Stomach (tissue), 9 donors: ENCODE measurements around the gene RIMKLB. TPM values are rescaled to one million over a fixed set of nuclear protein-coding genes. Genes with fewer than 3 reads are reported as not detected.
A peak's percentile ranks its signal among the peaks of the same experiment; 100 is the strongest.

Experiments
- DNase-seq, 2 donors: peaks; one replicate each; pipeline versions ENCODE4 v3.0.0 to v3.0.0-alpha.2; 2013 to 2019
- H3K27ac ChIP-seq, 5 donors: fragments of 200-600 bp in 4 of 5; sonication (generic) in 4 of 5; one replicate each; pipeline ENCODE4 v1.5.1; 2013 to 2019; ENCODE audit warnings: mild to moderate bottlenecking in 1 of 5, moderate library complexity in 1 of 5
- H3K27me3 ChIP-seq, 3 donors: fragments of 200-600 bp; sonication (generic); one replicate each; pipeline ENCODE4 v1.5.1; 2017 to 2019; ENCODE audit warnings: mixed run types in 1 of 3
- H3K36me3 ChIP-seq, 4 donors: fragments of 200-600 bp; sonication (generic); 1 replicate in 3 of 4; 2 replicates in 1 of 4; pipeline ENCODE4 v1.5.1; 2016 to 2019
- H3K4me1 ChIP-seq, 4 donors: fragments of 200-600 bp; sonication (generic); one replicate each; pipeline ENCODE4 v1.5.1; 2016 to 2019
- H3K4me3 ChIP-seq, 4 donors: fragments of 200-600 bp; sonication (generic) in 3 of 4; one replicate each; pipeline ENCODE4 v1.5.1; 2016 to 2019; ENCODE audit warnings: mild to moderate bottlenecking in 1 of 4
- H3K9me3 ChIP-seq, 4 donors: fragments of 200-600 bp; sonication (generic); one replicate each; pipeline ENCODE4 v1.5.1; 2016 to 2019
- EP300 ChIP-seq: sonication (generic); formaldehyde crosslinking; IDR thresholded peaks from one replicate; pipeline ENCODE4 v1.6.1; 2017; ENCODE audit warnings: antibody characterized with exemption
- POLR2A ChIP-seq, 4 donors: fragments of 450-650 bp; IDR thresholded peaks; one replicate each; pipeline ENCODE4 v1.6.1; 2016; ENCODE audit warnings: antibody characterized with exemption in 4 of 4, control low read depth in 2 of 4, mild to moderate bottlenecking in 1 of 4, moderate library complexity in 1 of 4
- POLR2AphosphoS5 ChIP-seq, 3 donors: sonication (generic); formaldehyde crosslinking; IDR thresholded peaks; one replicate each; pipeline ENCODE4 v1.6.1; 2016; ENCODE audit warnings: antibody characterized with exemption in 3 of 3
- WGBS, 5 donors: extraction: QIAGEN DNeasy Blood & Tissue Kit in 3 of 5; methylation state at CpG; one replicate each; pipeline versions ENCODE4 v1.1.5 to v1.1.7; 2013 to 2018; 5-methylcytosine and 5-hydroxymethylcytosine counted together
- intact Hi-C: fragments of 100-400 bp; cut with DNase I; formaldehyde crosslinking; loops from one replicate; pipeline ENCODE4 v1.15.1; 2023; ENCODE audit warnings: low total_unique reads
- polyA plus RNA-seq, 3 donors: library from polyadenylated mRNA; stranded (reverse); fragments of 200-250 nt; gene quantifications; one replicate each; pipeline ENCODE4 v1.2.3, GENCODE V29; 2013
- total RNA-seq, 5 donors: library from RNA; depleted of rRNA; stranded (reverse); fragments of >200 nt; gene quantifications; one replicate each; pipeline versions ENCODE4 v1.1.0 to v1.2.3, GENCODE V29; 2014 to 2016
- TF ChIP-seq, protein P1 (sequence below), 7 experiments: fragments of 450-650 bp in 4 of 7; fragments of 200-600 bp in 3 of 7; sonication (generic) in 3 of 7; IDR thresholded peaks; one replicate each; pipeline ENCODE4 v1.5.1; 2016 to 2019; ENCODE audit warnings: antibody characterized with exemption in 7 of 7, control low read depth in 2 of 7, mild to moderate bottlenecking in 1 of 7
- donor health status: healthy with polysubstance abuse.
- donor health status: Bipolar disorder and iron deficiency.
- donor health status: healthy.

Gene RIMKLB
- total and polyA plus RNA-seq, 8 donors: 3.2 to 78.0 (median 24.1) TPM

DNA sequence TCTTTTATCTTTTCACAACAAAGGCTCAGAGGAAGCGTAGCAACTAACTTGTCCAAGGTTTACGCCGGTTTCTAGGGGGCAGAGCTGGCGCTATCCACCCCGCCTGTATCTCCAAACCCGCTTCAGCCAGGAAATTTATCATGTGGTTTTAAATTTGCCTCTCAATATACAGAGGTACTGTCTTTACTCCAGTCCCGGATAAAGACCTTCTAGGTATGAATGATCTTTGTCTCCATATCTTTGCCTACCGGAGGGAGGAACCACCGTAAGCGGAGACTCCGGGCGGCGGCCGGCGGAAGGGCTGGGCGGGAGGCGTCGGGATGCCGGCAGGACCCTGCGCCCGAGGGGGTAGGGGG is 693 bp upstream of the RIMKLB start:
- H3K27ac ChIP-seq: peak overlapping the region; percentile 88 to 97 (median 92)
- H3K36me3 ChIP-seq: no peaks in the 10 kb centered on the region
- DNase-seq: peak in 1 of 2 donors; percentile 78
- H3K9me3 ChIP-seq: no peaks in the 10 kb centered on the region
- no peaks in the 10 kb centered on the region for H3K27me3 ChIP-seq
- peak overlapping the region; percentile 90 to 98 (median 94) for H3K4me3 ChIP-seq
- intact Hi-C loops: no loop called here
- no peak for TF ChIP-seq POLR2AphosphoS5 (IDR thresholded peaks at IDR 0.05)
- no peak for TF ChIP-seq EP300
- TF ChIP-seq, protein P1, sequence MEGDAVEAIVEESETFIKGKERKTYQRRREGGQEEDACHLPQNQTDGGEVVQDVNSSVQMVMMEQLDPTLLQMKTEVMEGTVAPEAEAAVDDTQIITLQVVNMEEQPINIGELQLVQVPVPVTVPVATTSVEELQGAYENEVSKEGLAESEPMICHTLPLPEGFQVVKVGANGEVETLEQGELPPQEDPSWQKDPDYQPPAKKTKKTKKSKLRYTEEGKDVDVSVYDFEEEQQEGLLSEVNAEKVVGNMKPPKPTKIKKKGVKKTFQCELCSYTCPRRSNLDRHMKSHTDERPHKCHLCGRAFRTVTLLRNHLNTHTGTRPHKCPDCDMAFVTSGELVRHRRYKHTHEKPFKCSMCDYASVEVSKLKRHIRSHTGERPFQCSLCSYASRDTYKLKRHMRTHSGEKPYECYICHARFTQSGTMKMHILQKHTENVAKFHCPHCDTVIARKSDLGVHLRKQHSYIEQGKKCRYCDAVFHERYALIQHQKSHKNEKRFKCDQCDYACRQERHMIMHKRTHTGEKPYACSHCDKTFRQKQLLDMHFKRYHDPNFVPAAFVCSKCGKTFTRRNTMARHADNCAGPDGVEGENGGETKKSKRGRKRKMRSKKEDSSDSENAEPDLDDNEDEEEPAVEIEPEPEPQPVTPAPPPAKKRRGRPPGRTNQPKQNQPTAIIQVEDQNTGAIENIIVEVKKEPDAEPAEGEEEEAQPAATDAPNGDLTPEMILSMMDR (IDR thresholded peaks at IDR 0.05): no peak
- TF ChIP-seq POLR2A (IDR thresholded peaks at IDR 0.05): no peak
- H3K4me1 ChIP-seq: peaks cover 8 to 56% (median 29%) of the 10 kb centered on the region in 4 donors
- 0 to 2% (median 1%) methylated on average over 17 to 21 of the region's 21 CpGs for WGBS, 5 donors

DNA sequence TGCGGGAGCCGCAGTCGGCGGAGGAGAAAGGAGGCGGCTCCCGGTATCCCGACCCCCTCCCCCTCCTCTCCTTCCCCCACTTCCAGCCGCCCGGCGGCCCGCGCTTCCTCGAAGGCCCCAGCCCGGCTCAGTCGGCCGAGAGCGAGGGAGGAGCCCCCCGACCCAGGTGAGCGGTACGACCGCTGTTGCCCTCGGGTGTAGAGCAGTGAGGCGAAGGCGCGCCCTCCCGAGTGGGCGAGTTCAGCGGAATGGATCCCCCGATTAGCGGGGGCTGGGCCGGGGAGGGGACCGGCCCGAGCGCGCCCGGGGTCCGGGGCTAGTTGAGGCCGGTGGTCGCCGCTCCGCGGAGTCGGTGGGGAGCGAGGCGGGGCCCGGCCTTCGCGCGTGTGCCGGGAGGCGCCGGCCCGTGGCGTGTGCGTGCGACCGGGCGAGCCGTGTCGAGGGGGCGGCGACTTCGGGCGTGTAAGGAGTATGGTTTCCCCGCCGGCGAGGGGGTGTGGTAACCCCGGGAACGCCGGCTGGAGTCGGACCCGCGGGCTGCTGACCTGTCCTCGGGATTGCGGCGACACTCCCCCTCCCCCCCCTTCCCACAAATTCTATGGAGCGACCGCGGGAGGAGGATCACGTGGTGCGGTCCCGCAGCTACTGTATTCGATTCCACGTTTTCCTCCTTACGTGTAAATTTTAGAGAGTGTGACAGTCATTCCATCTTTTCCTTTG is 501 bp downstream of the RIMKLB start:
- TF ChIP-seq POLR2AphosphoS5 (IDR thresholded peaks at IDR 0.05) (peak in 1 of 3 donors; percentile 37), EP300 (no peak)
- peak; percentile 62 to 86 for DNase-seq
- intact Hi-C loops: no loop called here
- Histone ChIP-seq H3K27me3 (no peaks in the 10 kb centered on the region), H3K4me1 (peaks cover 0 to 55% (median 25%) of the 10 kb centered on the region in 4 donors), H3K36me3 (no peaks in the 10 kb centered on the region), H3K27ac (peak overlapping the region; percentile 88 to 97 (median 92)), H3K9me3 (no peaks in the 10 kb centered on the region), H3K4me3 (peak overlapping the region; percentile 90 to 98 (median 94))
- WGBS, 5 donors: 0 to 2% (median 1%) methylated on average over 23 to 83 of the region's 85 CpGs

DNA sequence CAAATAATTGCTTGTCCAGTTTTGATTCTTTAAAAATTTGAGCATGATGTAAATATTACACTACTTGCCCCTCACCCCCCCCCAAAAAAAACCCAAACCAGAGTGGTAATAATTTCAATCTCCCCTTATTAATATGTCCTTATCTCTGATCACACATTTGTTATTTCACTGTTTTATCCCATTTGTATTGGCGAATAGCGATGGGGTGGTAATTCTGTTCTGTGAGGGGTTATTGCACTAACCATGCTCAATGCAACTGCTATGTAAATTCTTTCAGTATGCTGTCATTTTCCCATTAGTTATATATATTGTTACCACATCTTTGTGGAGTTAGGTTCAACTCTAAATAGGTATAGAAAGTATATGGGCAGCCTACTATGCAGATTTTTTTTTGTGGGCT is 1.1 kb downstream of the RIMKLB start:
- Histone ChIP-seq H3K36me3 (no peaks in the 10 kb centered on the region), H3K4me3 (peak overlapping the region; percentile 90 to 98 (median 94)), H3K27ac (peak overlapping the region in 4 of 5 donors; percentile 88 to 97 (median 92)), H3K27me3 (no peaks in the 10 kb centered on the region), H3K4me1 (peaks cover 0 to 55% (median 25%) of the 10 kb centered on the region in 4 donors), H3K9me3 (no peaks in the 10 kb centered on the region)
- WGBS, 5 donors: 14 to 31% (median 28%) methylated on average over 2 of the region's 2 CpGs
- peak in 1 of 2 donors; percentile 28 for DNase-seq
- no peak for TF ChIP-seq POLR2AphosphoS5 (IDR thresholded peaks at IDR 0.05)
- TF ChIP-seq, protein P1 (IDR thresholded peaks at IDR 0.05): no peak
- TF ChIP-seq EP300: no peak
- no peak for TF ChIP-seq POLR2A (IDR thresholded peaks at IDR 0.05)
- intact Hi-C loops: no loop called here

DNA sequence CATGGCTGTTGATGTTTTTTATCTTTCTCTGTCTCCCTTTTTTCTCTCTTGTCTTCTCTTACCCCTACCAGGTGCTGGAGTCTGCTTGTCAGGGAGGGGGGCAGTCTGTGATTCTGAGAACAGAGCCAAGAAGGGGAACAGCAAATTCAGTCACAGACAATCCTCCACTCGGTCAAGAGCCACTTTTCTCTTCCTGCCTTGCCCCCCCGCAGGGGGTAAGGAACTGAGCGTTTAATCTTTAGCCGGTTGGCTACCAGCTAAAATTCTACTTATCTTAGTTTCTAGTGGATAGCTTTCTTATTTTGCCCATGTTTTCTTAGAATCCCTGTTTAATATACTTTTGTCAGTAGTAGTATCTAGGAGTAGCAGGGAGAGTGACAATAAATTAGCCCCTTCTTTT is 1.9 kb downstream of the RIMKLB start:
- Histone ChIP-seq H3K4me3 (peak overlapping the region in 1 of 4 donors; percentile 7), H3K27me3 (no peaks in the 10 kb centered on the region), H3K36me3 (no peaks in the 10 kb centered on the region), H3K27ac (peak overlapping the region in 3 of 5 donors; percentile 29 to 97 (median 40)), H3K4me1 (peaks cover 0 to 55% (median 25%) of the 10 kb centered on the region in 4 donors), H3K9me3 (no peaks in the 10 kb centered on the region)
- DNase-seq: no peak
- WGBS, 5 donors: 28 to 61% (median 54%) methylated on average over 4 of the region's 4 CpGs
- intact Hi-C loops: no loop called here
- TF ChIP-seq EP300 (no peak), POLR2AphosphoS5 (IDR thresholded peaks at IDR 0.05) (no peak), POLR2A (IDR thresholded peaks at IDR 0.05) (no peak)
- TF ChIP-seq, protein P1 (IDR thresholded peaks at IDR 0.05): no peak
